H1 (cell line): Measurements from ENCODE around the gene SLC30A5. TPM values are rescaled to one million over a fixed set of nuclear protein-coding genes. Genes with fewer than 3 reads are reported as not detected.

Source experiments
- CTCF ChIA-PET: fragments of 300-600 bp; sonication (Branson Sonifier 250); formaldehyde crosslinking; loops from one replicate; lab custom pipeline; 2021; ENCODE audit not compliant: partially characterized antibody; lab: Charles Lee
- POLR2A ChIA-PET: fragments of 300-600 bp; sonication (Branson Sonifier 250); formaldehyde crosslinking; loops from one replicate; lab custom pipeline; 2021; ENCODE audit warnings: inconsistent platforms; ENCODE audit not compliant: partially characterized antibody; lab: Charles Lee
- DNase-seq, 2 experiments: peaks; one replicate each; pipeline versions ENCODE4 v3.0.0 to v3.0.0-alpha.2; 2010 to 2022; ENCODE audit warnings: low spot score in 2 of 2, low read depth in 1 of 2, mixed read lengths in 1 of 2
- FAIRE-seq: peaks from 2 replicates; lab custom pipeline; 2011; peaks lifted over from hg19 to GRCh38; lab: Jason Lieb, UNC
- H2AFZ ChIP-seq: 2 replicates; pipeline ENCODE4 v1.8.1; 2012; ENCODE audit warnings: low read length, inconsistent platforms
- H2AK5ac ChIP-seq: 2 replicates; pipeline ENCODE4 v1.6.1; 2013; ENCODE audit warnings: low read depth, low read length
- H2BK120ac ChIP-seq: replicated peaks from 2 replicates; pipeline ENCODE3; 2013; ENCODE audit warnings: low read depth, low read length, inconsistent platforms
- H2BK12ac ChIP-seq: 2 replicates; pipeline ENCODE4 v1.6.1; 2013; ENCODE audit warnings: low read depth, low read length
- H2BK15ac ChIP-seq: 2 replicates; pipeline ENCODE4 v1.6.1; 2013; ENCODE audit warnings: low read length
- H2BK20ac ChIP-seq: 2 replicates; pipeline ENCODE4 v1.6.1; 2013; ENCODE audit warnings: low read length
- H2BK5ac ChIP-seq: 2 replicates; pipeline ENCODE4 v1.6.1; 2013; ENCODE audit warnings: low read depth, low read length
- H3K14ac ChIP-seq: 2 replicates; pipeline ENCODE4 v1.6.1; 2013; ENCODE audit warnings: inconsistent platforms; ENCODE audit not compliant: insufficient read length
- H3K18ac ChIP-seq: 2 replicates; pipeline ENCODE4 v1.6.1; 2013; ENCODE audit warnings: low read length; ENCODE audit errors: extremely low read depth
- H3K23ac ChIP-seq: 2 replicates; pipeline ENCODE4 v1.6.1; 2013; ENCODE audit warnings: inconsistent platforms; ENCODE audit not compliant: insufficient read length
- H3K23me2 ChIP-seq: 2 replicates; pipeline ENCODE4 v1.6.1; 2013; ENCODE audit warnings: low read depth, low read length
- H3K27ac ChIP-seq: 2 replicates; pipeline ENCODE4 v1.6.1; 2011; ENCODE audit warnings: low read depth, low read length, inconsistent platforms
- H3K27me3 ChIP-seq, 4 experiments: replicated peaks in 1 of 4; 1 replicate in 1 of 4; 2 replicates in 3 of 4; pipeline versions ENCODE4 v1.6.1 to v1.8.1; 2011 to 2013; ENCODE audit warnings: low read length in 3 of 4, mild to moderate bottlenecking in 3 of 4, inconsistent platforms in 2 of 4, mixed read lengths in 2 of 4, moderate library complexity in 1 of 4; ENCODE audit not compliant: control insufficient read depth in 3 of 4, insufficient read depth in 3 of 4; ENCODE audit errors: extremely low read depth in 1 of 4
- H3K36me3 ChIP-seq, 4 experiments: 2 replicates each; pipeline versions ENCODE4 v1.6.1 to v1.8.1; 2011 to 2013; ENCODE audit warnings: mild to moderate bottlenecking in 4 of 4, low read length in 3 of 4, moderate library complexity in 2 of 4, control low read depth in 1 of 4, inconsistent platforms in 1 of 4; ENCODE audit not compliant: insufficient read depth in 4 of 4, control insufficient read depth in 2 of 4
- H3K4ac ChIP-seq: replicated peaks from 2 replicates; pipeline ENCODE3; 2013; ENCODE audit warnings: low read length, low read depth, mixed read lengths, inconsistent platforms; ENCODE audit not compliant: insufficient read length
- H3K4me1 ChIP-seq, 4 experiments: replicated peaks in 1 of 4; 1 replicate in 1 of 4; 2 replicates in 3 of 4; pipeline versions ENCODE4 v1.6.1 to v1.8.1; 2011 to 2013; ENCODE audit warnings: low read length in 3 of 4, inconsistent platforms in 2 of 4, mixed read lengths in 1 of 4; ENCODE audit not compliant: insufficient read depth in 4 of 4, control insufficient read depth in 3 of 4
- H3K4me2 ChIP-seq, 2 experiments: 2 replicates each; pipeline versions ENCODE4 v1.6.1 to v1.8.1; 2011 to 2013; ENCODE audit warnings: low read depth in 2 of 2, low read length in 2 of 2, control low read depth in 1 of 2, inconsistent platforms in 1 of 2, mild to moderate bottlenecking in 1 of 2; ENCODE audit not compliant: insufficient read depth in 1 of 2
- H3K4me3 ChIP-seq, 4 experiments: fragments of 200-600, 300-600 bp in 1 of 4; sonication (generic), shearing (Covaris generic), sonication (Bioruptor Twin) in 1 of 4; 2 replicates each; pipeline versions ENCODE4 v1.5.1 to v1.8.1; 2011 to 2016; ENCODE audit warnings: low read length in 4 of 4, low read depth in 3 of 4, control low read depth in 2 of 4, inconsistent platforms in 2 of 4, mild to moderate bottlenecking in 2 of 4, mixed read lengths in 1 of 4, moderate library complexity in 1 of 4; ENCODE audit not compliant: insufficient read depth in 2 of 4; ENCODE audit errors: extremely low read depth in 1 of 4
- H3K56ac ChIP-seq: replicated peaks from 2 replicates; pipeline ENCODE3; 2013; ENCODE audit warnings: low read depth, mild to moderate bottlenecking, mixed read lengths, low read length, inconsistent platforms; ENCODE audit not compliant: insufficient read length
- H3K79me1 ChIP-seq: 2 replicates; pipeline ENCODE4 v1.6.1; 2013; ENCODE audit warnings: low read depth, low read length, control low read depth
- H3K79me2 ChIP-seq, 2 experiments: 2 replicates each; pipeline versions ENCODE4 v1.6.1 to v1.8.1; 2012 to 2013; ENCODE audit warnings: low read length in 2 of 2, mild to moderate bottlenecking in 2 of 2, inconsistent platforms in 1 of 2; ENCODE audit not compliant: insufficient read depth in 2 of 2, control insufficient read depth in 1 of 2
- H3K9ac ChIP-seq, 4 experiments: replicated peaks in 1 of 4; 1 replicate in 1 of 4; 2 replicates in 3 of 4; pipeline versions ENCODE4 v1.6.1 to v1.8.1; 2011 to 2013; ENCODE audit warnings: low read depth in 3 of 4, low read length in 3 of 4, control low read depth in 2 of 4, mild to moderate bottlenecking in 2 of 4, moderate library complexity in 2 of 4, inconsistent platforms in 1 of 4; ENCODE audit errors: extremely low read depth in 1 of 4
- H3K9me3 ChIP-seq, 2 experiments: 2 replicates each; pipeline versions ENCODE4 v1.6.1 to v1.8.1; 2012 to 2013; ENCODE audit warnings: mild to moderate bottlenecking in 2 of 2, moderate library complexity in 2 of 2, control low read depth in 1 of 2, inconsistent platforms in 1 of 2, low read depth in 1 of 2, low read length in 1 of 2, mixed read lengths in 1 of 2; ENCODE audit not compliant: insufficient read depth in 2 of 2
- H4K20me1 ChIP-seq, 2 experiments: replicated peaks in 1 of 2; 2 replicates each; pipeline versions ENCODE3 to v1.8.1; 2011 to 2013; ENCODE audit warnings: inconsistent platforms in 2 of 2, low read length in 2 of 2, mild to moderate bottlenecking in 1 of 2; ENCODE audit not compliant: insufficient read depth in 2 of 2, control insufficient read depth in 1 of 2
- H4K5ac ChIP-seq: 2 replicates; pipeline ENCODE4 v1.6.1; 2013; ENCODE audit warnings: low read length, low read depth, mixed read lengths, inconsistent platforms; ENCODE audit not compliant: insufficient read length
- H4K8ac ChIP-seq: 2 replicates; pipeline ENCODE4 v1.8.0; 2013; ENCODE audit warnings: mild to moderate bottlenecking, moderate library complexity, low read length, inconsistent platforms; ENCODE audit not compliant: insufficient read depth; ENCODE audit errors: extremely low read depth
- H4K91ac ChIP-seq: replicated peaks from 2 replicates; pipeline ENCODE3; 2013; ENCODE audit warnings: low read length, mixed read lengths, inconsistent platforms; ENCODE audit not compliant: insufficient read length
- CBX8 ChIP-seq: fragments of 300-800, 300-1000 bp; sonication (generic); IDR thresholded peaks from 2 replicates; pipeline ENCODE4 v1.7.1; 2016; ENCODE audit warnings: low read depth, low read length, borderline replicate concordance
- CHD1 ChIP-seq: IDR thresholded peaks from 2 replicates; pipeline ENCODE4 v1.6.1; 2012; ENCODE audit warnings: low read depth, low read length, improper control_type of control experiment
- POLR2A ChIP-seq, 2 experiments: IDR thresholded peaks; 1 replicate in 1 of 2; 2 replicates in 1 of 2; pipeline ENCODE4 v1.6.1; 2011; ENCODE audit warnings: low read depth in 2 of 2, low read length in 2 of 2, mild to moderate bottlenecking in 2 of 2; ENCODE audit errors: control extremely low read depth in 1 of 2
- RAD21 ChIP-seq, 2 experiments: IDR thresholded peaks in 1 of 2; conservative IDR thresholded peaks in 1 of 2; 2 replicates each; pipeline ENCODE4 v1.6.1; 2011; ENCODE audit warnings: low read depth in 2 of 2, low read length in 2 of 2, improper control_type of control experiment in 1 of 2, inconsistent platforms in 1 of 2, mild to moderate bottlenecking in 1 of 2, moderate library complexity in 1 of 2
- WGBS, 2 experiments: shearing (Covaris generic) in 1 of 2; methylation state at CpG; one replicate each; pipeline versions ENCODE4 v1.1.6 to v1.1.7; 2013 to 2015; ENCODE audit warnings: low lambda C conversion rate in 2 of 2, mixed read lengths in 2 of 2, inconsistent platforms in 1 of 2, low coverage in 1 of 2, missing lambda C conversion rate in 1 of 2; ENCODE audit not compliant: insufficient replicate concordance in 2 of 2, insufficient coverage in 1 of 2, insufficient read length in 1 of 2; ENCODE audit errors: extremely low coverage in 1 of 2, missing lambda C conversion rate in 1 of 2; 5-methylcytosine and 5-hydroxymethylcytosine counted together
- polyA plus RNA-seq, 7 experiments: library from polyadenylated mRNA; depleted of rRNA in 3 of 7; stranded (reverse) in 5 of 7; unstranded in 2 of 7; fragments of >200 nt in 5 of 7; fragments of 200-250 nt in 2 of 7; gene quantifications; 1 replicate in 5 of 7; 2 replicates in 1 of 7; 4 replicates in 1 of 7; pipeline versions ENCODE4 v1.2.1 to v1.2.3, GENCODE V29; 2011 to 2013; ENCODE audit warnings: missing spikeins in 2 of 7, mixed read lengths in 2 of 7
- total RNA-seq: library from RNA; stranded (reverse); fragmentation: NEBNext Ultra II Directional; extraction: Animal tissue kit (Norgen Biotek cat#: 25700); gene quantifications from 2 replicates; pipeline ENCODE4 v1.2.1, GENCODE V29; 2021

The SLC30A5 gene
- total and polyA plus RNA-seq, 2 of the 8 experiments (the other 6 are each of a cell fraction or from before 2014, with no cell fraction given) = 31.0 to 43.5 TPM

DNA sequence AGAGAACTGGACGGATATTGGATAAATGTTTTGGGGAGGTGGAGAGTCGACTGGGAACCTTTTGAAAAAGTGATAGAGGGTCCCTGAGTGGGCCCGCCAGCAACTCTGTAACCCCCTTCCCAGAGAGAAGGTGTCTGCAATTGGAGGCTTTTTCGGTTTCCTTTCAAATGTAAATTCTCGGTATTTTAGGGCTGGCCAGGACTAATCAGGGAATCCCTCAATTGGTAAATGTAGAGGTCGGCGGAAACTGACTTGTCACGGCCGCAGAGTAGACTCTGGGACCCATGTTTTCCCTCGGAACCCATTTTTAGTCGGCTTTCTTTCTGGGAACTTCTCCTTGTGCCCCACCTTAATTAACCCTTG lies 73.7 kb downstream of the SLC30A5 start:
- Histone ChIP-seq H3K56ac (peak overlapping the region; percentile 91), H2AK5ac (no peak overlapping the region), H3K23ac (no peak overlapping the region), H4K91ac (no peak overlapping the region), H3K14ac (no peak overlapping the region), H3K4ac (peak overlapping the region; percentile 61), H3K36me3 (peaks cover 27 to 44% (median 38%) of the 10 kb centered on the region in 4 experiments), H2BK12ac (0 out of 2 replicates have a peak overlapping the region, but pooled peaks have one; percentile 84), H3K4me2 (peak overlapping the region; percentile 83 to 92), H4K5ac (peak overlapping the region; percentile 91), H2BK120ac (no peak overlapping the region), H3K4me3 (peak overlapping the region; percentile 74 to 95 (median 88)), H2BK20ac (no peak overlapping the region), H3K9ac (peak overlapping the region; percentile 39 to 96 (median 95)), H2BK5ac (peak overlapping the region; percentile 99), H4K8ac (peak overlapping the region; percentile 98; the same call in 1 of the 2 replicates), H3K18ac (peak overlapping the region; percentile 99; the same call in 1 of the 2 replicates), H3K9me3 (no peaks in the 10 kb centered on the region), H3K23me2 (peaks cover 4% of the 10 kb centered on the region; the same call in 1 of the 2 replicates), H3K27ac (peak overlapping the region; percentile 95), H3K79me1 (no peaks in the 10 kb centered on the region), H4K20me1 (no peaks in the 10 kb centered on the region), H2BK15ac (no peak overlapping the region), H3K27me3 (no peaks in the 10 kb centered on the region), H2AFZ (no peak overlapping the region), H3K4me1 (peaks cover 0 to 7% (median 4%) of the 10 kb centered on the region in 4 experiments; a peak in 5 of 7 replicates), H3K79me2 (peaks cover 8 to 35% of the 10 kb centered on the region in 2 experiments)
- WGBS, 2 experiments = 1% methylated on average over 11 of the region's 11 CpGs; no CpG with 5 or more reads in 1 of the 2 experiments
- ChIA-PET CTCF (interaction anchor here (0.6 to 1.8 kb wide), 4 partner anchors 9 to 205 kb away, joined by 3 to 5 read pairs (median 4); no protein-coding TSS in a partner anchor), POLR2A (interaction anchor here (0.6 to 8.1 kb wide), 11 partner anchors 8 to 125 kb away, joined by 3 to 128 read pairs (median 5); partner anchors contain the start of genes CDK7, CENPH and SLC30A5)
- FAIRE-seq (no peak), DNase-seq (no peak)
- TF ChIP-seq CBX8 (no peak), CHD1 (no peak), POLR2A (IDR thresholded peaks at IDR 0.05; ENCODE audit: control extremely low read depth in 1 of 2, low read depth in 2 of 2, low read length in 2 of 2) (peak in 1 of 2 experiments; percentile 21; a peak in 1 of 3 replicates), RAD21 (IDR thresholded peaks at IDR 0.05 in 1 of 2, conservative IDR thresholded peaks at IDR 0.05 in 1 of 2; ENCODE audit: low read depth in 2 of 2, low read length in 2 of 2) (no peak)
